SKM-1 (cell line): ENCODE data around the gene GJC2.
A peak's percentile ranks its signal among the peaks of the same experiment; 100 is the strongest.

ENCODE experiments used
- DNase-seq: peaks from one replicate; lab custom pipeline; 2025; ENCODE audit not compliant: unreplicated experiment; lab: John Stamatoyannopoulos, UW

GJC2 gene

GRCh38 chr1:228156515-228156881, 6.8 kb downstream of the GJC2 start:
- no peak for DNase-seq

DNA sequence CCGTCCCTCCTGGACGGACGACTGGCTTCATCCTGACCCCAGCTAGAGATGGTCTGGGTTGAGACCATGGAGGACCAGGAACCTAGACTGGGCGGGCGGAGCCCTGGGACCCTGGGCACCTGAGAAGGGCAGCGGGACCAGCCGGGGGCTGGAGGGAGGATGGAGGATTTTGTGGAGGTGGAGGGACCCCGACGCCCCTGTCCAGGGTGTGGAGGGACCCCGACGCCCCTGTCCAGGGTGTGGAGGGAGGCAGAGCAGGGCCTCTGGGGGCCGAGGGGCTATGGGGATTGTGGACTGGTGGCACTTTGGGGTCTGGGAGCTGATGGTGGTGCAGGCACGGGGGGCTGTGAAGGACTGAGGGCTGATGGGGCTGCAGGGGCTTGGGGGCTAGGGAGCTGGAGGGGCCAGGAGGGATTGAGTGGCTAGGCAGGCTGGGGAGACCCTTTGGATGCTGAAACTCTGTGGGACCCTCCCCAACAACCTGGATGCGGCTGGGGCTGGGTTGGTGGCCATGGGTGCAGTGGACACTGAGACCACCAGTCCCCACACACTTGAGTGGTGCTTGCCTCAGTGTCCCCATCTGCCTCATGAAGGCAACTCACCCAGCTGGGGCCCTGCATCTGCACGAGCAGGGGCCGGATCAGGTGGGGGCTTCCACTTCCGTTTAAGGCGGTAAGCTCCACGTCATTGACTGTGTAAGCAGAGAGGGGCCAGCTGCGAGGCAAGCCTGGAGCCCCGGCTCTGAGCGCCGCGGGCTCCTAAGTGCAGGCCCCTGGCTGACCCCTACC, 7.4 kb downstream of the GJC2 start:
- no peak for DNase-seq

DNA sequence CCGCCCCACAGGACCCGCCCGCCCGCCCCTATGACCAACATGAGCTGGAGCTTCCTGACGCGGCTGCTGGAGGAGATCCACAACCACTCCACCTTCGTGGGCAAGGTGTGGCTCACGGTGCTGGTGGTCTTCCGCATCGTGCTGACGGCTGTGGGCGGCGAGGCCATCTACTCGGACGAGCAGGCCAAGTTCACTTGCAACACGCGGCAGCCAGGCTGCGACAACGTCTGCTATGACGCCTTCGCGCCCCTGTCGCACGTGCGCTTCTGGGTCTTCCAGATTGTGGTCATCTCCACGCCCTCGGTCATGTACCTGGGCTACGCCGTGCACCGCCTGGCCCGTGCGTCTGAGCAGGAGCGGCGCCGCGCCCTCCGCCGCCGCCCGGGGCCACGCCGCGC, 8.0 kb downstream of the GJC2 start:
- no peak for DNase-seq

GRCh38 chr1:228158151-228159007, 8.6 kb downstream of the GJC2 start:
- DNase-seq = no peak

GRCh38 chr1:228159008-228159665, 9.4 kb downstream of the GJC2 start:
- no peak for DNase-seq

DNA sequence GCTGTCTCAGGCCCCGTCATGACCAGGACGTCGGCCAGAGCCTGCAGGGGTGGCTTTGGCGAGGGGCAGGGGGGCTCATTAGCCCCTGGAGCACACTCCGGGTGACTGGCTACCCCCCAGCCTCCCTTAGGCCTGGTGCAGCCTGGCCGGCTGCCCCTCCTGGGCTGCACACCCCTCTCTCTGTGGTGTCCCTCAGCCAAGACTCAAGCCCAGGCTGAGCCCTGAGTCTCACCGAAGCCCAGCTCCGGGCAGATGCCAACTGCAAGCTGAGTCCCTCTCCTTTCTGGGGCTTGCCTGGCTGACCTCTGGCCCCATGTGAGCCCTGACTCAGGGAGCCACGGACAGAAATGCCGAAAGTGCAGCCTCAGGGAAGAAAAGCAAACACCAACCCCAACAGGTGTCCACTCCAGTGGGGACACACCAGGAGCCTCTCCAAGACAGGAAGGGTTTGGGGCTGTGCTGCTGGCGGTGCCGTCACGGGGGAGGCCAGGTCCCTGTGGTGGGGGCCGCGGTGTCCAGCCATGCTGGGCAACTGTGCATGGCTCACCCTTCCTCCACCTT, 10.6 kb downstream of the GJC2 start:
- no peak for DNase-seq

- DNase-seq = no peak
Measured at GRCh38 chr1:228161362-228161761, 11.6 kb downstream of the GJC2 start.

- DNase-seq = no peak
Measured at GRCh38 chr1:228161866-228162265, 12.1 kb downstream of the GJC2 start.

- DNase-seq = no peak
Measured at GRCh38 chr1:228162286-228163006, 12.7 kb downstream of the GJC2 start.

DNA sequence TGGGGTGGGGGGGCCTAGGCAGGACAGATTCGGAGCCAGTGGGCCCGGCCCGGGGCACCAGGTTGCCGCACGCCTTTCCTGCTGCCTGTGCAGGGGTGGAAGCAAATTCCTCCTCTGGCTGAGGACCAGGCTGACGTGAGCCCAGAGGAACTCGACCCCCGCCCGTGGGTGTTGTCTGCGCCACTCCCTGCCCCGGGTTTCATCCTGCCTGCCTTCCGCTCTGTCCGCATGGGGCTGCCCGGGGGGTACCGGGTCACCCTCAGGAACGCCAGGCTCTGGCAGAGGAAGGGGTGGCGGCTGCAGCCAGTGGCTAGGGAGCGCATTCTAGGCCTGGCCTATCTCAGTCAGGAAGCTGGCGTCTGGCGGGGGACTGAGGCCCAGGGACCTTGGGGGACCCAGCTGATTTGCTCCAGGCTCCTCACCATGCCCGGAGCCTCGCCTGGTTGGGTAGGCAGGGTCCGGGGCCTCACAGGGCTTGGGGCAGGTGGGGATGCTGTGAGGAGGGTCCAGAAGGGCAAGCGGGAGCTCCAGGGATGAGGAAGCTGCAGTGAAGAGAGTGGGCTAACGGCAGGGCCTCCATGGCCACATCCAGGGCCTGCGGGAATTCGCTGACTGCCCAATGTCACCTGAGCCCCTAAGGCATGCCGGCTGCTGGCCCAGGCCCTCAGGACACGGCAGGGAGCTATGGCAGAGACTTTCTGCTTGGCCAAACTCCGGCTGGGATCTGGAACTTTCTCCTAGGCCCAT, 13.4 kb downstream of the GJC2 start:
- DNase-seq = no peak

GRCh38 chr1:228163776-228164519, 14.2 kb downstream of the GJC2 start:
- no peak for DNase-seq

GRCh38 chr1:228164561-228165371, 15.0 kb downstream of the GJC2 start:
- peak; percentile 85 for DNase-seq

GRCh38 chr1:228165372-228166169, 15.8 kb downstream of the GJC2 start, which contains the start of gene IBA57:
Gene IBA57, plus strand, starts transcription at chr1:228165804. Its CDS starts 13 bp downstream, at chr1:228165817.
- DNase-seq = peak; percentile 99

DNA sequence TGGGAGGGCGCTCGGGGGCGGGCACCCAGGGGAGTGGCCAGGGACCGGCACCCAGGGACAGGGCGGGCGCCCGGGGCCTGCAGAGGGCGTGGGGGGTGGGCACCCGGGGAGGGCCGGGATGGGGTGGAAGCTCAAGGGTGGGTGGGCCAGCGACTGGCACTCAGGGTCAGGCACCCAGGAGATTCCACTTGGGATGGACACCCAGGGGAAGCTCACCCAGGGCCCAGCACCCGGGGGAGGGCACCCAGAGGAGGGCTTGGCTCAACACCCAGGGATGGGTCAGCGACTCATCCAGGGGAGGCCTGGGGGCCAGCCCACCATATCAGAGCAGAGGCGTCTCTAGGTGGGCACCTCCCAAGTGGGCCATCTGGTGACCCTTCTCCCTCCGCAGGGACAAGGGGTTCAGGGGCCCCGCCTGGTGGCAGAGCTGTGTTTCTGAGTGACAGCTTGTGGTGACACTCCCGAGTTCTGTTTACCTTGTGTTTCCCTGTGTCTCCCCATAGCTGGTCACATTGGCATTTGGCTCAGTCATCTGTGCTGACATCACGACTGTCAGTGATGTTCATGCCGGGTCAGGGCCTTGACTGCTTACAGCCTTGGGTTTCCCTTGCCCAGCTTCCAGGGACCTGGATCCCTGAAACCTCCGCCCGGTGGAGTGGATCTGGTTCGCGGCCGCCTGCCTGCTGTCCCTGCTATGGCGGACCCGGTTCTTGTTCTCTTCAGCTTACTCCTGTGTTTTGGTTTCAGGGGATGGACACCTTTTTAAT, 16.6 kb downstream of the GJC2 start:
- peak; percentile 41 for DNase-seq

GRCh38 chr1:228168563-228169270, 19.0 kb downstream of the GJC2 start:
- DNase-seq = no peak

GRCh38 chr1:228169345-228169744, 19.6 kb downstream of the GJC2 start:
- no peak for DNase-seq
